ENCODE data around the gene PLPP4.

The PLPP4 gene

GRCh38 chr10:120457431-120458172 lies 575 bp downstream of the PLPP4 start:
- DNase-seq: no peak

DNA sequence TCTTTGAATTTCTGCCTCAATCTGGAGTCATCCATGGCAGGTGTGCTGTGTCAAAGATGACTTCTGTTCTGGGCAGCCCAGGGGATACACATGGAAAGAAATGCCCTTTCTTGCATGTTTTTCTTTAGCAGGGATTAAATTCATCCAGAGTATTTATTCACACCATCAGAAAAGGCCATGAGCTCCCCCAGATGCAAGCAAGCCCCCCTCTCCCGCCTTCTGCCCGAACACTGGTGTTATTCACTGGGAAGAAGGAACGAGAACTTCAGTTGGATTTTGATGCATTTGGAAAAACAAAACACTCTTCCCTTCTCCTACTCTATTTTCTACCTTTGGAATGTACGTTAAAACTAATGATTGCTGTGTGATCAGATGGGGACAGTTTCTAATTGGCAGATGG lies 1.4 kb downstream of the PLPP4 start:
- no peak for DNase-seq

GRCh38 chr10:120459185-120459584 lies 2.2 kb downstream of the PLPP4 start:
- no peak for DNase-seq

GRCh38 chr10:120460186-120460585 lies 3.2 kb downstream of the PLPP4 start:
- no peak for DNase-seq

- no peak for DNase-seq
Measured at GRCh38 chr10:120460776-120461175, 3.7 kb downstream of the PLPP4 start.

DNA sequence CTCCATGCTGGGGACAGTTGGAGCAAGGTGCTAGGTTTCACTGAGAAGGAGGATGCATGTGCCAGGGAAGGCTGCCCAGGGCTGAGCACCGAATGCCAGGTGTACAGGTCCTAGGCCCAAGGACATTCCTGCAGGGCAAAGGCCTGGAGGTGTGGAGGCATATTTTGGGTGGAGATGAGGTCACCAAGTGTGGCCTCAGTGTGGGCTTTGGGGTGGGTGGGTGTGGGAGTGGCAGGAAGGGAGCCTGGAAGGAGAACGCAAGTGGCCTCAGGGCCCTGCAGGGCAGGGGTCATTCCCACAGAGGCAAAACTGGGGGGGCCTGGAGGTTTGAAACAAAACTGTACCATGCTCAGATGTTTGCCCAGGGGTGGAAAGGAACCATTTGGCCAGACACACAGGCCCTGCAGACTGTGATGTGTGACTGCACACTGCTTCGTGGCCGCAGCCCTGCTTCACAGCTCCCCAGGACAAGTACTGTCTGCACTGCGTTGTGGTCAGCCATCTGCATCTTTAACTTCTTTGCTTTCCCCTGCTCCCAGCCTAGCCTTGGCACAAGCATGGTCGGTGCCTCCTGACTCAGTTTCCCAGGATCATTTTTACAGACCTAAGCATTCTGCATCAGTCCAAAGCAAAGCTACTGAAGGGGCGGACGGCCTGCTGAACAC lies 5.1 kb downstream of the PLPP4 start:
- DNase-seq: no peak

- DNase-seq: no peak
Measured at GRCh38 chr10:120465138-120465537, 8.1 kb downstream of the PLPP4 start.

- DNase-seq: no peak
Measured at GRCh38 chr10:120466006-120466405, 9.0 kb downstream of the PLPP4 start.

DNA sequence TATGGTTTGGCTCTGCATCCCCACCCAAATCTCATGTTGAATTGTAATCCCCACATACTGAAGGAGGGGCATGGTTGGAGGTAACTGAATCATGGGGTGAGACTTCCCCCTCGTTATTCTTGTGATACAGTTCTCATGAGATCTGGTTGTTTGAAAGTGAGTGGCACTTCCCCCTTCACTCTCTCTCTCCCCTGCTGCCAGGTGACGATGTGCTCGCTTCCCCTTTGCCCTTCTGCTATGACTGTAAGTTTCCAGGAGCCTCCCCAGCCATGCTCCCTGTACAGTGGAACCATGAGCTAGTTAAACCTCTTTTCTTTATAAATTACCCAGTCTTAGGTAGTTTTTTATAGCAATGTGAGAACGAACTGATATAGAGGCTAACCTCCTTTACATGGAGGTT lies 16.6 kb downstream of the PLPP4 start:
- no peak for DNase-seq

- no peak for DNase-seq
Measured at GRCh38 chr10:120474956-120475355, 17.9 kb downstream of the PLPP4 start.

GRCh38 chr10:120475844-120476791 lies 19.1 kb downstream of the PLPP4 start:
- no peak for DNase-seq

DNA sequence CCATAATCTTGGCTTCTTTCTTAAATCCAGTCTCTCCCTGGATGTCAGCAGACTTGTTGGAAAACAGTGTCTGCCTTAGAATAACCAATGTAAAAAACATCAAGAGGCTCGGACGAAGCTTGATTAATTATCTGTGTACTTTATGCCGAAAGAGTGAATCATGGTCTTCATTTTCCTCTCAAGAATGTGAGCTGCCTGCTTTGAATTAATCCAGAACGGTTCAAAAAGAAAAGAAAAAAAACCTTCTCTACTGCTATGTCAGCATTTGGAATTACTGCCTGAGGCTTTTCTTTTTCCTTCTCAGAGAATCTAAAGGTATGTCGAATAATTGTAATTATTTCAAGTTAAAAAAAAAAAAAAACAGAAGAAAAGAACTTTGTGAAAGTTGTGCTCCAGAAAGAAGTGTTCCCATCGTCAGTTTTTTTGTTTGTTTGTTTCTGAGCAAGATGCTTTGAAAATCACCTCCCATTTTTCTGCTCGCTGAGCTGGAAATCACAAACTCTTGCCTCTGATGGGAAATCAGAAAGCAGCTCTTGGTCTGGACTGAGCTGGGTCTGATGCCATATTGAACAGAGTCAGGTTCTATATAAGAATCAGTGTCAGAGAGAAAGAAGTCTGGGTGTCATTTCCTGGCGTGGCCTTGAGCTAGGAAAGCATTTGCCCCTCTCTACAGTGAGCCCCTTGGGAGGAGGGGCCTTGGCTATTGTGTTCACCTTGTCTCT lies 20.2 kb downstream of the PLPP4 start:
- no peak for DNase-seq

DNA sequence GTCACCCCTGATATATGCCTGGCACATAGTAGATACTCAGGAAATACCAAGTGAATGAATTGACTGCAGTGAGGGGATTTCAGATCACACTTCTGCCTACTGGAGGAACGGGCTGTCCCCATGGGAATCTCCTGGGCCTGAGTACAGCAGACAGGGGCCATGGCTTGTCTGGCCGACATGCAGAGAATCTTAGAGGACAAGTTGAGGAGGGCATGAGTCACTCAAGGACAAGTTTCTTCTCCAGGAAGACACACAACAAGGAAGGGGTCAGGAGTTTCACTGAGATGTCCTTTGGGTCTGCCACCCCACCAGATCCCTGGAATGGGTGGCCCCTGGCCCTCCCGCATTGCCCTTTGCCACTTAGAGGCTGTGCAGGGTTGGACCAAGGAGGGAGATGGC lies 20.7 kb downstream of the PLPP4 start:
- DNase-seq: no peak

- DNase-seq: no peak
Measured at GRCh38 chr10:120478386-120478785, 21.4 kb downstream of the PLPP4 start.

DNA sequence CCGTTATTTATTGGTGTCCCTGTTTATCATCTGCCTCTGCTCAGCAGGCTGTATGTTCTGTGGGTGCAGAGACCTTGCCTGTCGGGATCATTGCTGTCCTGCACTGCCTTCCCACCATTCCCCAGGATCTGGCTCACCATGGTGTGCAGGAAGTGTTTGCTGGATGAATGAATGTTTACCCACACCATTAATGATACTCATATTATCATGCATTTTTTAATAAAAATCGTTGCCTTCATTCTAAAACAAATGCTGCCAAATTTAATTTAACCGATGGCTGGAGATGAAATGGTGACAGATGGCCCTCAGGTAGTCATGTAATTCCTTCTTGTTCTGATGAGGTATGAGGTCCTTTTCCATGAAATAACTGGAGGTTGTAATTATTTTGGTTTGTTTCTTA lies 22.5 kb downstream of the PLPP4 start:
- DNase-seq: no peak

DNA sequence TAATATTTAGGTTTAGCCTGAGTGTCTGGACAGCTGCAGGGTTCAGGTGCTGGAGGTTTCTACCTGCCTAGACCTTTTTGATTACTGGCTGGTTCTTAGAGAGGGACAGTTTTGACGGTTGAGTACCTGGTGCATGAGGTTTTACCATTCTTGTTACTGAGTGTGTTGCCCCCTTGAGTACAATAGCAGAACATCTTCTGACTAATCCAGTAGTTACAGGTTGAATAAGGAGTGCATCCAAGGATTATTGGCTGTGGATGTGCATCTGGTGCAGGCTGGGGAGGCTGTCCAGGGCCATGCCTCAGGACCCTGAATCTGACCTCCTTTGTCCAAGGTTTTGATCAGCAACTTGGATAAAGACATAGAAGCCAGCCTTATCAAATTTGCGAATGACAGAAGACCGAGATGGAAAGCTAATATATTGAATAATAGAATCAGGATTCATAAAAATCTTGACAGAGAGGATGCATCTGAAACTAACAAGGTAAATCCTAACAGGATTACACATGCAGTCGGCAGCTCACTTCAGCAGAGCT lies 23.1 kb downstream of the PLPP4 start:
- no peak for DNase-seq

DNA sequence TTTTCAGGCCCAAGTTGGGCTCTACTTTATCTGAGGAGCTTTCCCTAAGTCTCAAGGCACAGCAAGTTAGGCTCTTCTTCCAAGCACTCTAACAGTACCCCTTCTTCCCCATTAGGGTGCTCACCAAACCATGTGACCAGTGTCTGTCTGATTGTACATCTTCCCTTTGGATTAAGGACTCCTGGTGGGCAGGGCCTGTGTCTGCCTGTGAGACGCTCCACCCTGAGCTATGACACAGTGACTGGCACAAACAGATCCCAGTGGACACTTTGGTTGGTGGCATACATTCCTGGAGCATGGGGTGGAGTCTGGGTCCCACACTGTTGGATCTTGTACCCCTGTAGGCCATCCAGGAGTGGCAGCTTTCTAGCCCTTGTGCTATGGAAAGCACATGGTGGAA lies 23.8 kb downstream of the PLPP4 start:
- no peak for DNase-seq

DNA sequence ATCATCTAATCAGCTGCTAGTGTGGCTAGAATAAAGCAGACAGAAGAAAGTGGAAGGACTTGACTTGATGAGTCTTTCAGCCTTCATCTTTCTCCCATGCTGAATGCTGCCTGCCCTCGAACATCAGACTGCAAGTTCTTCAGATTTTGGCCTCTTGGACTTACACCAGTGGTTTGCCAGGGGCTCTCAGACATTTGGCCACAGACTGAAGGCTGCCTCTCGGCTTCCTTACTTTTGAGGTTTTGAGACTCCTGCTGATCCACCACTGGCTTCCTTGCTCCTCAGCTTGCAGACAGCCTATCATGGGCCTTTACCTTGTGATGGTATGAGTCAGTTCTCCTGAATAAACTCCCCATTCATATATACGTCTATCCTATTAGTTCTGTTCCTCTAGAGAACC lies 26.0 kb downstream of the PLPP4 start:
- no peak for DNase-seq

- no peak for DNase-seq
Measured at GRCh38 chr10:120483651-120484301, 26.7 kb downstream of the PLPP4 start.

- no peak for DNase-seq
Measured at GRCh38 chr10:120485946-120486345, 28.9 kb downstream of the PLPP4 start.

DNA sequence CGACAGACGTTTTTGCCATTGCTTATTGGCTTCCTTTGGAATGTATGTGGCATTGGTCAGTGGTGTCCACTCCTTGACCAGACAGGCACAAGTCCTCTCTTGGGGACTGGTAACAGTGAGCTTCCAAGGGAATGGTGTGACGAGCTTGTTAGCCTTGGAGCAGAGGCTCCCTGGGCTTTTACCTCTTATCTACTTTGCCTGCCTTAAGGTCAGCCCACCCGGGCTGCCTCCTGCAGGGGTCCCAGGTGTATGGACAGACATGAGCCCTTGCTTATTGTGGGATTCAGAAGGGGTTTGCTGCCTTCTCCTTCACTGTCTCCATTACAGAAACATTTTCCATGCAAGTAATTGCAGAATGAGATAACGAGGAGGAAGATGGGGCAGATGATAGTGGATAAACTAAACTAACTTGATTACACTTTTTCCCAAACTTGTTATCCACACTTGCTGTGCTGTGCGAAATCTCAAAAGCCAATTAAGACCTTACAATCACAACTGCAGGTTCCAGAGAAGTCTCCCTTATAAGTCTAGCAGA lies 29.7 kb downstream of the PLPP4 start:
- no peak for DNase-seq

GRCh38 chr10:120490288-120490687 lies 33.3 kb downstream of the PLPP4 start:
- DNase-seq: no peak

All from NCI-H446 (cell line).